ENCODE measurements around the gene LCMT1. TPM values are rescaled to one million over a fixed set of nuclear protein-coding genes. Genes with fewer than 3 reads are reported as not detected.
A peak's percentile ranks its signal among the peaks of the same experiment; 100 is the strongest.
"Not testable (repeated sequence)": the region's sequence is repeated elsewhere in the genome, so short reads cannot be mapped to it uniquely, and the experiment has no call there.

The LCMT1 gene
- polyA plus RNA-seq, 3 donors, result 27.2 to 34.2 (median 33.1) TPM

DNA sequence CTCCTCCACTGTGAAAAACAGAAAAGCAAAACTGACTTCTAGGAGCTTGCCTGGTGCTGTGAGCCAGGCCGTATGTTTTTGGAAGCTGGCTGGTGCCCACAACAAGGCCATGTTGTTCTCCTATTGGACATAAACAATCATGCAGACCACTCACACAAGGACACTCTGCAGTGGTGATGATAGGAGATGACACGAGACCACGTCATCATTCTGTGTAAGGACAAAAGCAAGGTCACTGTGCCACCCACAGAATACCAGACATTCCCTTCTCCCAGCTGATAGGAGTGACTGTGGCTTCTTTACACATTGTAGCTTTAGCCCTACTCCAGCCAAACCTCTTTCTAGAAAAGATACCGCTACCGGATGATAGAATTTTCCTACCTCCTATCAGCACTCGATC is 47.7 kb upstream of the LCMT1 start:
- Mint-ChIP-seq H3K36me3 (no peaks in the 10 kb centered on the region), H3K4me1 (peaks cover 53% of the 10 kb centered on the region), H3K27ac (peak overlapping the region in 3 of 7 donors; percentile 22 to 58 (median 39)), H3K9me3 (no peaks in the 10 kb centered on the region), H3K27me3 (ENCODE audit: low read depth in 3 of 3) (no peaks in the 10 kb centered on the region), H3K4me3 (no peak overlapping the region)
- Histone ChIP-seq H3K27ac (ENCODE audit: low read depth in 1 of 2, low read length in 2 of 2) (no peak overlapping the region), H3K9me3 (replicated peaks in 1 of 2; ENCODE audit: control insufficient read depth in 1 of 2, insufficient read depth in 1 of 2, low read length in 2 of 2) (no peaks in the 10 kb centered on the region), H3K79me2 (ENCODE audit: insufficient read depth, low read length) (peaks cover 9% of the 10 kb centered on the region), H3K36me3 (replicated peaks in 1 of 2; ENCODE audit: control insufficient read depth in 1 of 2, insufficient read depth in 2 of 2, low read length in 2 of 2) (no peaks in the 10 kb centered on the region), H2AFZ (ENCODE audit: insufficient read depth, low read depth, low read length, poor library complexity, severe bottlenecking) (no peak overlapping the region), H3K4me3 (replicated peaks in 1 of 3; ENCODE audit: low read depth in 2 of 3, low read length in 3 of 3) (no peak overlapping the region), H3K4me1 (ENCODE audit: control insufficient read depth in 1 of 2, insufficient read depth in 2 of 2, low read length in 2 of 2) (peaks cover 32 to 38% of the 10 kb centered on the region in 2 donors), H3K27me3 (ENCODE audit: control insufficient read depth in 2 of 2, insufficient read depth in 2 of 2, low read length in 2 of 2) (no peaks in the 10 kb centered on the region), H4K20me1 (ENCODE audit: insufficient read depth, low read length) (no peaks in the 10 kb centered on the region), H3K9ac (ENCODE audit: insufficient read depth, low read length, poor library complexity, severe bottlenecking) (no peak overlapping the region), H3K4me2 (replicated peaks; ENCODE audit: extremely low read depth, low read length, poor library complexity, severe bottlenecking) (no peak overlapping the region)
- WGBS (ENCODE audit: insufficient coverage), result 88% methylated on average over 4 of the region's 6 CpGs
- intact Hi-C loops (cut with micrococcal nuclease), result no loop called here
- TF ChIP-seq, protein P1, sequence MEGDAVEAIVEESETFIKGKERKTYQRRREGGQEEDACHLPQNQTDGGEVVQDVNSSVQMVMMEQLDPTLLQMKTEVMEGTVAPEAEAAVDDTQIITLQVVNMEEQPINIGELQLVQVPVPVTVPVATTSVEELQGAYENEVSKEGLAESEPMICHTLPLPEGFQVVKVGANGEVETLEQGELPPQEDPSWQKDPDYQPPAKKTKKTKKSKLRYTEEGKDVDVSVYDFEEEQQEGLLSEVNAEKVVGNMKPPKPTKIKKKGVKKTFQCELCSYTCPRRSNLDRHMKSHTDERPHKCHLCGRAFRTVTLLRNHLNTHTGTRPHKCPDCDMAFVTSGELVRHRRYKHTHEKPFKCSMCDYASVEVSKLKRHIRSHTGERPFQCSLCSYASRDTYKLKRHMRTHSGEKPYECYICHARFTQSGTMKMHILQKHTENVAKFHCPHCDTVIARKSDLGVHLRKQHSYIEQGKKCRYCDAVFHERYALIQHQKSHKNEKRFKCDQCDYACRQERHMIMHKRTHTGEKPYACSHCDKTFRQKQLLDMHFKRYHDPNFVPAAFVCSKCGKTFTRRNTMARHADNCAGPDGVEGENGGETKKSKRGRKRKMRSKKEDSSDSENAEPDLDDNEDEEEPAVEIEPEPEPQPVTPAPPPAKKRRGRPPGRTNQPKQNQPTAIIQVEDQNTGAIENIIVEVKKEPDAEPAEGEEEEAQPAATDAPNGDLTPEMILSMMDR (IDR thresholded peaks at IDR 0.05), result no peak
- DNase-seq, result no peak

DNA sequence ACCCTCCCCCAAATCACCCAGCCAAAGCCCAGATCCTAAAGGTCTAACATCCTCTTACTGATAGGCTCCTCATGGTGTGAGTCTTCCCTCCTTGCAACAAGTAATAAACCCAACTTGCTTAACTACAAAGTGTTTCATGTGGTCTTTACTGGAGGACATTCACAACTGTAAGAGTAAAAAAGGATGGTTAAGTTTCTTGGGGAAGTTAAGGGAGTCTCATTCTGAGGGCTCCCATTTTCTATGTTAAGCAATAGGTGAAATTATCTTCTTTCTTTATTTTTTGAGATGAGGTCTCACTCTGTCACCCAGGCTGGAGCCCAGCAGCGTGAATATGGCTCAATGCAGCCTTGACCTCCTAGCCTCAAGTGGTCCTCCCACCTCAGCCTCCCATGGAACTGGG is 47.3 kb upstream of the LCMT1 start:
- DNase-seq; H3K9ac ChIP-seq (ENCODE audit: insufficient read depth, low read length, poor library complexity, severe bottlenecking); H3K36me3 Mint-ChIP-seq; H3K27me3 ChIP-seq (ENCODE audit: control insufficient read depth in 2 of 2, insufficient read depth in 2 of 2, low read length in 2 of 2); H3K4me3 ChIP-seq (replicated peaks in 1 of 3; ENCODE audit: low read depth in 2 of 3, low read length in 3 of 3); H2AFZ ChIP-seq (ENCODE audit: insufficient read depth, low read depth, low read length, poor library complexity, severe bottlenecking); H3K9me3 Mint-ChIP-seq; H3K36me3 ChIP-seq (replicated peaks in 1 of 2; ENCODE audit: control insufficient read depth in 1 of 2, insufficient read depth in 2 of 2, low read length in 2 of 2); H3K79me2 ChIP-seq (ENCODE audit: insufficient read depth, low read length); H4K20me1 ChIP-seq (ENCODE audit: insufficient read depth, low read length); H3K27me3 Mint-ChIP-seq (ENCODE audit: low read depth in 3 of 3); H3K27ac ChIP-seq (ENCODE audit: low read depth in 1 of 2, low read length in 2 of 2); intact Hi-C loops (cut with micrococcal nuclease); H3K4me2 ChIP-seq (replicated peaks; ENCODE audit: extremely low read depth, low read length, poor library complexity, severe bottlenecking); H3K9me3 ChIP-seq (replicated peaks in 1 of 2; ENCODE audit: control insufficient read depth in 1 of 2, insufficient read depth in 1 of 2, low read length in 2 of 2); H3K4me3 Mint-ChIP-seq: not testable (repeated sequence)
- H3K4me1 ChIP-seq (ENCODE audit: control insufficient read depth in 1 of 2, insufficient read depth in 2 of 2, low read length in 2 of 2), result peaks cover 32 to 38% of the 10 kb centered on the region in 2 donors
- peaks cover 53% of the 10 kb centered on the region for H3K4me1 Mint-ChIP-seq
- WGBS (ENCODE audit: insufficient coverage), result no CpG with 5 or more reads among the region's 1 CpG
- peak overlapping the region in 1 of 7 donors; percentile 36 for H3K27ac Mint-ChIP-seq

Data from CD14-positive monocyte (primary cell).